NCI-H1436 treated with DMSO at 0.1 percent for 48 hours (cell line): ENCODE data around the gene SMU1.
"Not testable (repeated sequence)": the region's sequence is repeated elsewhere in the genome, so short reads cannot be mapped to it uniquely, and the experiment has no call there.

Experiments
- DNase-seq: peaks from one replicate; lab custom pipeline; 2025; lab: John Stamatoyannopoulos, UW

SMU1 gene

GRCh38 chr9:33013962-33014664 is 62.4 kb downstream of the SMU1 start:
- no peak for DNase-seq

GRCh38 chr9:33012328-33013069 is 64.0 kb downstream of the SMU1 start:
- no peak for DNase-seq

GRCh38 chr9:33011831-33012230 is 64.6 kb downstream of the SMU1 start:
- no peak for DNase-seq

- DNase-seq, result no peak
Observed at GRCh38 chr9:33007755-33008154, 68.7 kb downstream of the SMU1 start.

GRCh38 chr9:33005335-33005734 is 71.1 kb downstream of the SMU1 start:
- not testable (repeated sequence) for DNase-seq

GRCh38 chr9:33000682-33001055 is 75.8 kb downstream of the SMU1 start:
- DNase-seq, result not testable (repeated sequence)

GRCh38 chr9:32992595-32993238 is 83.8 kb downstream of the SMU1 start:
- no peak for DNase-seq

GRCh38 chr9:32991897-32992594 is 84.4 kb downstream of the SMU1 start:
- DNase-seq, result no peak
